Measurements from ENCODE around the gene ASNS.
A peak's percentile ranks its signal among the peaks of the same experiment; 100 is the strongest.
"Not testable (repeated sequence)": the region's sequence is repeated elsewhere in the genome, so short reads cannot be mapped to it uniquely, and the experiment has no call there.

ASNS gene, protein sequence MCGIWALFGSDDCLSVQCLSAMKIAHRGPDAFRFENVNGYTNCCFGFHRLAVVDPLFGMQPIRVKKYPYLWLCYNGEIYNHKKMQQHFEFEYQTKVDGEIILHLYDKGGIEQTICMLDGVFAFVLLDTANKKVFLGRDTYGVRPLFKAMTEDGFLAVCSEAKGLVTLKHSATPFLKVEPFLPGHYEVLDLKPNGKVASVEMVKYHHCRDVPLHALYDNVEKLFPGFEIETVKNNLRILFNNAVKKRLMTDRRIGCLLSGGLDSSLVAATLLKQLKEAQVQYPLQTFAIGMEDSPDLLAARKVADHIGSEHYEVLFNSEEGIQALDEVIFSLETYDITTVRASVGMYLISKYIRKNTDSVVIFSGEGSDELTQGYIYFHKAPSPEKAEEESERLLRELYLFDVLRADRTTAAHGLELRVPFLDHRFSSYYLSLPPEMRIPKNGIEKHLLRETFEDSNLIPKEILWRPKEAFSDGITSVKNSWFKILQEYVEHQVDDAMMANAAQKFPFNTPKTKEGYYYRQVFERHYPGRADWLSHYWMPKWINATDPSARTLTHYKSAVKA

DNA sequence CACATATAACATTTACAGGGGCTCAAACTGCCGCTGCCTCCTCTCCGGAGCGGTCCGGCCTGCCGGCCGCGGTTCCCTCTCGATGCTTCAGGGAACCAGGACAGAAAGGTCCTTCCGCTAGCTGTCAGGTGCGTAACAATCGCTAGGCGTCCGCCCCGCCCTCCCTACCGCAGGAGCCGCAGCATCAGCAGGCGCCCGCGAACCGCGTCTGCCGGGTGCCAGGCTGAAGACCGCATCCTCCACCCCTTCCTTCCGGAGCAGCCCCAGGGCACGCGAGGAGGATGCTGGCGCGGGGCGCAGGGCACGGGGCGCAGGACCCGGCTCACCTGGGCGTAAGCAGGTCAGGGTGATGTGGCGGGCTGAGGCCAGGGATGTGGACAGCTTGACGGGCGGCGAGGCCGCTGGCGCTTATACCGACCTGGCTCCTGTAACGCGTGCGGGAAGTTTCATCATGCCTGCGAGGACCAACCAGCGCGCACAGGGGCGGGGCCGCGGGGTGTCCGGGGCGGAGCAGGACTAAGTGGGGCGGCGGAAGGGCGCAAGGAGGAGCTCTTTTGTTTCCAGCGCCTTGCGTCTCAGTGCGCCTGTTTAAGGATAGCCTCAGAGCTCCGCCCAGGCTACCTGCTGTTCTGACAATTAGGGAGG, at the start of gene ASNS:
Gene ASNS (minus strand): TSS at position 384 of the 645 bp plus-strand sequence. CDS start 3,252 bp downstream, outside the sequence.
- DNase-seq = peak; percentile 60 to 87

DNA sequence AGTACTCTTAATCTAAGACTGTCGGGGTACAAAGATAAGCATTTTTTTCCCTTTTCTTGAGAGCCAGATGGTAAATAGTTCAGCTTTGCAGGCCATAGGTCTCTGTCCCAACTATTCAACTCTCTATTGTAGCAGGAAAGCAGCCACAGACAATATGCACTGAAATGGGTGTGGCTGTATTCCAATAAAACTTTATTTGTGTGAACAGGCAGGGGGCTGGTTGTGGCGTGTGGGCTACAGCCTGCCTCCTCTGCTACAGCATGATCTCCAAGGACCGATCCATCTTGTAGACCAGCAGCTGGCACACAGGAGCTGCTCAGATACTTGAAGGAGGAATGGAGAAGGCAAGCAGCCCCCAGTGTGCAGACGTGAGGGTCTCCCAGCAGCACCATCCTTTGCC, 49.0 kb upstream of the ASNS start:
- DNase-seq = not testable (repeated sequence)

DNA sequence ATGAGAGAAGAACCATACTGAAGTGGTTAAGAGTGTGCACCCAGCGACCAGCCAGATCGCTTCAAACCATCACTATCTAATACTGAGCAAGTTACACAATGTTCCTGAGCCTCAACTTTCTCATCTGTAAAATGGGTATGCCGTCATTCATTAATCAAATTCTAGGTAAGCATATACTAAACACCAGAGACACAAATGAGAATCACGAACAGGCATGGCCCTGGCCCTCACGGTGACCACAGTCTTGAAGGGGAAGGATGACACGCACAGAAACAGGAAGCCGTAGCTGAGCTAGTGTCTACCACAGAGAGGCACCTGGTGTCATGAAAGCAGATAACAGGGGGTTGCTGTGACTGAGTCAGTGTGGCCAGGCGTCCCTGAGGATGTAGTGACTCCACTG, 43.1 kb upstream of the ASNS start:
- not testable (repeated sequence) for DNase-seq

DNA sequence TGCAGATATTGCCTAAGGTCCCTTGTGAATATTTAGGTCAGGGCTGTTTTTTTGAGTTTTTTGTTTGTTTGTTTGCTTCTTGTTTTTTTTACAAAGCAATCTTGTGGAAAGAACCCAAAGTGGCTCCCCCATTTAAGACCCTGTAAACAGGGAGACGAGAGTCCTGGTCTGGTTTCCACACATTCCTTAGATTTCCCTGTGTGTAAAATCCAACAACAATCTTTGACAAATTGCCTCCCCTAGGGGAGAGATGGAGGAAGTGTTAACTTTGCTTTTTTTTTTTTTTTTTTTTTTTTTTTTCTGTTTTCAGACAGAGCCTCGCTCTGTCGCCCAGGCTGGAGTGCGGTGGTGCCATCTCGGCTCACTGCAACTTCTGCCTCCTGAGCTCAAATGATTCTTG, 40.1 kb upstream of the ASNS start:
- DNase-seq = not testable (repeated sequence)

DNA sequence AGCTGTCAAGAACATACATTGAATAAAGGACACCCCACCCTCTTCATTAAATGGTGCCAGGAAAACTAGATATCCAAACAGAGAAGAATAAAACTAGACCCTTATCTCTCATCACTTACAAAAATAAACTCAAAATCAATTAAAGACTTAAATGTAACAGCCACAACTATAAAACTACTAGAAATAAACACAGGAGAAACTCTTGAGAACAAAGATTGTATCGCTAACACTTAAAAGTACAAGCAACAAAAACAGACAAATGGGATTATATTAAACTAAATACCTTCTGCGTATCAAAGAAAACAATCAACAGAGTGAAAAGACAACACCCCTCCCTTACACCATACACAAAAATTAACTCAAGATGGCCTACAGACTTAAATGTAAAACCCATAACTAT, 24.7 kb upstream of the ASNS start:
- DNase-seq = not testable (repeated sequence)

DNA sequence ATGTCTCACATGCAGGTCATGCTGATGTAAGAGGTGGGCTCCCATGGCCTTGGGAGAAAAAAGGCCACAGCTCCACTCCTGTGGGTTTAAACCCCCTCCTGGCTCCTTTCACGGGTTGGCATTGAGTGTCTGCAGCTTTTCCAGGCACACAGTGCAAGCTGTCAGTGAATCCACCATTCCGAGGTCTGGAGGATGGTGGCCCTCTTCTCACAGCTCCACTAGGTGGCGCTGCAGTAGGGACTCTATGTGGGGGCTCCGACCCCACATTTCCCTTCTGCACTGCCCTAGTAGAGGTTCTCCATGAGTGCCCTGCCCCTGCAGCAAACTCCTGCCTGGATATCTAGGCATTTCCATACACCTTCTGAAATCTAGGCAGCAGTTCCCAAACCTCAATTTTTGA, 19.5 kb upstream of the ASNS start:
- DNase-seq = not testable (repeated sequence)

DNA sequence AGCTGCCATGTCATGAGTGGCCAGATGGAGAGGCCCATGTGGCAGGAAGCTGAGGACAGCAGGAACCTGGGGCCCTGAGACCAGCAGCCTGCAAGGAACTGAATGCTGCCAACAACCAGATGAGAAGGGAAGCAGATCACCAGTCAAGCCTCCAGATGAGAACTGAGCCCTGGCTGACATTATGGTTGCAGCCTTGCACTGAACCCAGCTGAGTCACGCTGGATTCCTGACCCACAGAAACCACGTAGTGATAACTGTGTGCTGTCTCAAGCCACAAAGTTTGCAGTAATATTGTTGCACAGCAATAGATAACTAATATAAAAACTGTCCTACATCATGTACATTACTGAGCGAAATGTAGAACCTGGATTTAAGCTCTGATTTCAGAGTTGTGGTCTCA, 7.3 kb upstream of the ASNS start:
- DNase-seq = not testable (repeated sequence)

DNA sequence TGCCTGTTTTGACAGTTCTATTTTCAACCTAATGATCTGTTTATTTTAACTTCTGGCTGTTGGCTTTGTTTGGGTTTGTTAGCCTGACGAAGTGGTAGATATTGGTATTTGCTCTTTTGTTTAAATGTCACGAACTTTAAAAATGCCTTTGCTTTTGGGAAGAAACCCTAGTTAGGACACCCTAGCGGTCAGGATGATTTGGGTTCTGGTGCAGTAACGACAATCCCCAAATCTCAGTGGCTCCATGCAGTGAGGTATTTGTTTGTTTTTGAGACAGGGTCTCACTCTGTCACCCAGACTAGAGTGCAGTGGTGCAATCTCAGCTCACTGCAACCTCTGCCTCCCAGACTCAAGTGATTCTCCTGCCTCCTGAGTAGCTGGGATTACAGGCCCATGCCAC, 2.7 kb upstream of the ASNS start:
- not testable (repeated sequence) for DNase-seq

DNA sequence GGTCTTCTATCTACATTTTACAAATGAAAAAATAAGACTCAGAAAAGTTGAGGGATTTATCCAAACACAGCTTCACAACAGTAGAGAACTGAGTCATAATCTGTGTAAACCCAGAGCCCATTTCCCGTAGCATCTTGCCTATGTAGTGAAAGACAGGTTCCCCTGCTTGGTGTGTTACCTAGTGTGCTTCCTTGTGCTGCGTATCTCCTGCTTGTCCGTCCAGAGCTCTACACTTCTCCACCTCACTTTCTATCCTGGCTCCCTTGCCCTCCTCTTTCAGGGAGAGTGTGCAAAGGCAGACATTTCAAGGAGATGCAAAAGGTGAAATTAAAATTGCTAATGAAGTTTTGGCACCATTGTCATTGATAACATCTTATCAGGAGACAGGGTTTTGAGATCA, 1.4 kb upstream of the ASNS start:
- DNase-seq = no peak

DNA sequence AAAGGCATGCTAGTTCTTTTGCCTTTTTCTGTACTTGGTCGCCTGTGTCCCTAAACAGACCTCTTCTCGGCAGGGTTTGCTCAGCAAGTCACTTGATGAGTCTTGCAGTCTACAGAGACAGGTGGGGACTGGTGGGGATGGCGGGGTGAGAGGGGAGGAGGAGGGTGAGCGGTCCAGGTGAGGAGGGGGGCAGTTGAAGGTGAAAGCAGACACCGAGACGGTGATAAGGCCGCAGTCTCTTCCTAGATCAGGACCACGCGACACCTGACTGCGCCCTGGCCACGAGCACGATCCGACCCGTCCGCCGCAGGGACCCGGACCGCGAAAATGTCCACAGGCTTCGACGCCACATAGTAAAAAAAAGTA, 566 bp downstream of the ASNS start:
- no peak for DNase-seq

DNA sequence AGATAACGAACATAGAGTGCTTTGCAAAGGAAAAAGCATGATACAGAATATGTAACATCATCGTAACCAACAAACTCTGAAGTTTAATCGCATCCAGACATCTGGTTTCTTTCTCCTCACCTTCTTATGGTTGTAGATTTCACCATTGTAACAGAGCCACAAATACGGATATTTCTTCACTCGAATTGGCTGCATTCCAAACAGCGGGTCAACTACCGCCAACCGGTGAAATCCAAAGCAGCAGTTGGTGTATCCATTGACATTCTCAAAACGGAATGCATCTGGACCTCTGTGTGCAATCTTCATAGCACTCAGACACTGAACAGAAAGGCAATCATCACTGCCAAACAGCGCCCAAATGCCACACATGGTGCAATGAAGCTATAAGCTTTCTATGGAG, 3.4 kb downstream of the ASNS start:
- DNase-seq = peak in 1 of 2 experiments; percentile 27

DNA sequence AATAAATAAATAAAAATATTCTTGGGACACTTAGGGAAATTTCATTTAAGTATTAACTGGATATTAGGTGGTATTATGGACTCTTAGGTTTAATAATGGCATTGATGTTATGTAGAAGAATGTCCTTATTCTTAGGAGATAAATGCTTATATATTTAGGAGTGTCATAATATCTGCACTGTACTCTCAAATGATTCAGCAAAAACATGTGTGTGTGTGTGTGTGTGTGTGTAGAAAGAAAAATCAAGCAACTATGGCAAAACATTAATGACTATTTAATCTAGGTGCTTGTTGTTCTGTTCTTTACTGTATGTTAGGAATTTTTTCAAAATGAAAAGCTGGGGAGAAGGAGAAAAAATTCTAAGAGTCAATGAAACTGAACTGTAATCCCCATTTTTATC, 3.9 kb downstream of the ASNS start:
- DNase-seq = no peak

DNA sequence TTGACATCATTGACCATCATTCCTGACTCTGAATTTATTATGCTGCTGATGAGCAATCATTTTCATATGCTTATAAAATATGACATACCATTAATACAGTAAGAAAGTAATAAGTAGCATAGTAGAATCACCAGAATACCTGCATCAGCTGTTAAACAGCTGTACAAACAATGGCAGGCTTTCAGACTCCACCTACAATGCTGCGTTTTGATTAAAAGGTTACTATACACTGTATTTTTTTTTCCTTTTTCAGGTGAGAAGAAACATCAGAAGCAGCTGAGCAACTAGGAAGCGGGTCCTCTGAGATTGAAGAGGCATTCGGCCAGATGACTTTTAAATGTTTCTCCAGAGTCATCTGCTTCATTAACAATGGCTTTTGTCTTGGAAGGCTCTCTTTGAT, 7.1 kb downstream of the ASNS start:
- DNase-seq = no peak

DNA sequence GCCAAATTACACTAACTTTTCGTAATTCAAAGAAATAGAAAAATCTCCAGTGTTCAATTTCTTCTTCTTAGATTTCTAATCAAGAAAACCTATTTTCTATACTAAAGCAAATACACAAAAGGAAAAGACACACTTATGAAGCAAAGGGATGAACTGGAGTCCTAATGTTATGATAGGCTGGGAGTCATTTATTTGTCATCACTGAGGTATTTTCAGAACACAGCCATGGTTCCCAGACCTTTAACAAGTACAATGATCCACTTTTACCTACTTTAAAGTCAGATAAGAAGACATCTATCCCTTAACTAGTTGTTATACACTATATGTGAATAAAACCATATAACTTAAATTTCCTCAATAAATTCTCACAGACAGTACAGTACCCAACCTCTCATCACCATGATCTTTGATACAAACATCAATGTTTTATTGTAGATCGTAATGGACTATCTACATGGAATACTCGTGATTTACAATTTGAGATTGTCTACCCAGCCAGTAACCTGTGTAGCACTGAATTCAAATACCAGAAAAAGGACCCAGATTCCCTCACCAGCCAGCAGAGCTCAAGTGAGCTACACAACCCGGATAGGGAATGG, 12.5 kb downstream of the ASNS start:
- DNase-seq = no peak

DNA sequence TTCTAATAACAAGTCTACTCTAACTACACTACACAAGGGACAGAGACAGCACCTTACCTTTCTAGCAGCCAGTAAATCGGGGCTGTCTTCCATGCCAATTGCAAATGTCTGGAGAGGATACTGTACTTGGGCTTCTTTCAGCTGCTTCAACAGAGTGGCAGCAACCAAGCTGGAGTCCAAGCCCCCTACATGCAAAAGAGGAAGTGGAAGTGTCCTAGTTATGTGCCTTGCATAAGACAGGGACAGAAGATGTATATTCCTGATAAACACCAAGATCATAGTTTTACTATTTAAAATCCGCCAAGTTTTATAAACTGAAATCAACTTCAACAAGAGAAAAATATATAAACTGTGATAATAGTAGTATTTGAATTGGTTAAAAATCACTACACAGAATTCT, 14.0 kb downstream of the ASNS start:
- DNase-seq = no peak

DNA sequence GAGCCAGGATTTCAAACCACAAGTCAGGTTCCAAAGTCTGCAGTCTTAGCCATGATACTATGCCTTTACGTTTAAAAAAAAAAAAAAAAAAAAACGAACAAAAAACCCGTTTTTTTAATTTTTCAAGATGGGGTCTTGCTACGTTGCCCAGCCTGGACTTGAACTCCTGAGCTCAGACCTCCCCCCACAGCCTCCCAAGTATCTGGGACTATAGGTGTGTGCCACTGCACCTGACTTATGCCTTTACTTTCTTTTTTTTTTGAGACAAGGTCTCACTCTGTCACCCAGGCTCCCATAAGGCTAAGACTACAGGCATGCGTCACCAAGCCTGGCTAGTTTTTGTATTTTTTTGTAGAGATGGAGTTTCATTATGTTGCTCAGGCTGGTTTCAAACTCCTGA, 14.7 kb downstream of the ASNS start:
- no peak for DNase-seq

DNA sequence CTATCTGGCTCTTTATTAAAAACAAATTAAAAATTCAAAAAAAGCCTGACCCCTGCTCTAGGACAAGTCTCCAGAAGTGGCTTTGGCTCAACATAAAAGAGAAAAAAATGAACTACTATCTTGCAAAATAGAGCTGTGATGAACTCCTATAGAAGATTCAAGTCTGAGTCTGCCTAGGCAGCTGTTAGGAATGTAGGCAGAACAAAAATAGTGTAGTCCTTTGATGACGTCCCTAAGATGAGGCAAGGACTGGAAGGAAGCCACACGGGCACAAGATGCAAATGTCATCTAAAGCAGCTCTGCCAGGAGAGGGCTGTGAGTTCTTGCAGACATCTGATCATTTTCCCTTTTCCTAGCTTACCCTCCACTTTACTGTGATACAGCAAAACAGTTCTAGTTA, 20.5 kb downstream of the ASNS start:
- DNase-seq = no peak

DNA sequence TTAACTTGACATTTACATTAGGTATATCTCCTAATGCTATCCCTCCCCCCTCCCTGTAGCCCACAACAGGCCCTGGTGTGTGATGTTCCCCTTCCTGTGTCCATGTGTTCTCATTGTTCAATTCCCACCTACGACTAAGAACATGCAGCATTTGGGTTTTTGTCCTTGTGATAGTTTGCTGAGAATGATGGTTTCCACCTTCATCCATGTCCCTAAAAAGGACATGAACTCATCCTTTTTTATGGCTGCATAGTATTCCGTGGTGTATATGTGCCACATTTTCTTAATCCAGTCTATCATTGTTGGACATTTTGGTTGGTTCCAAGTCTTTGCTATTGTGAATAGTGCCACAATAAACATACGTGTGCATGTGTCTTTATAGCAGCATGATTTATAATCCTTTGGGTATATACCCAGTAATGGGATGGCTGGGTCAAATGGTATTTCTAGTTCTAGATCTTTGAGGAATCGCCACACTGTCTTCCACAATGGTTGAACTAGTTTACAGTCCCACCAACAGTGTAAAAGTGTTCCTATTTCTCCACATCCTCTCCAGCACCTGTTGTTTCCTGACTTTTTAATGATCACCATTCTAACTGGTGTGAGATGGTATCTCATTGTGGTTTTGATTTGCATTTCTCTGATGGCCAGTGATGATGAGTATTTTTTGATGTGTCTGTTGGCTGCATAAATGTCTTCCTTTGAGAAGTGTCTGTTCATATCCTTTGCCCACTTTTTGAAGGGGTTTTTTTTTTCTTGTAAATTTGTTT, 21.8 kb downstream of the ASNS start:
- DNase-seq = not testable (repeated sequence)

DNA sequence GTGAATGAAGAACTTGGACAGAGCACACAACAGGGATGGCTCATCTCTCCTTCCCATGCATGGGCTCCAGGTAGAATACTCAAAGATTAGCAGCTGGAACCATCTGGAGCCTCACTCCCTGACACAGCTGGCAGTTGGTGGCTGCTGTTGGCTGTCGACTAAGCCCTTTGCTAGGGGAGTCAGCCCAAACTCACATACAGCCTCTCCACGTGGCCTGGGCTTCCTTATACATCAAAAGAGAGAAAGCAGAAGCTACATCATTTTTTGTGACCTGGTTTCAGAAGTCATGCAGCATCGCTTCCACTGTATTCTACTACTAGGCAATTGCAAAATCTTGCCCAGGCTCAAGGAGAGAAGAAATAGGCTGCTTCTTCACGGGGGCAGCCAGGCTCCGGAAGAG, 24.4 kb downstream of the ASNS start:
- no peak for DNase-seq

DNA sequence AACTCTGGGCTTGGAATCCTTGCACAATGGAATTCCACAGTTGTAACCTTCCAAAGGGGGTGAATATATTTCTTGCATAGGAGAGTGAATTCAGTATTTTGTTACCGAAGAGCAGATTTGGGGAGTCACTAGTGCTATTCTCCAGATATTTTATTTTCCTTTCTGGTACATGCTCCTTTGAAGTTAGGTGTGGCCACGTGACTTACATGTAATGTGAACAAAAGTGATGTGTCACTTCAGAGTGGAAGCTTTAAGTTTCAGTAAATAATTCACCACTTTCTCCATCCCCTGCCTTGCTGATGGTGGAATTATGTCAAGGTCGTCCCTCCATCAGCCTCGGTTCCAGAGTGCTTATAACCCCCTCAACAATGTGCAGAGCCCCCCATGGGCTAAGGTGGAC, 25.3 kb downstream of the ASNS start:
- no peak for DNase-seq

DNA sequence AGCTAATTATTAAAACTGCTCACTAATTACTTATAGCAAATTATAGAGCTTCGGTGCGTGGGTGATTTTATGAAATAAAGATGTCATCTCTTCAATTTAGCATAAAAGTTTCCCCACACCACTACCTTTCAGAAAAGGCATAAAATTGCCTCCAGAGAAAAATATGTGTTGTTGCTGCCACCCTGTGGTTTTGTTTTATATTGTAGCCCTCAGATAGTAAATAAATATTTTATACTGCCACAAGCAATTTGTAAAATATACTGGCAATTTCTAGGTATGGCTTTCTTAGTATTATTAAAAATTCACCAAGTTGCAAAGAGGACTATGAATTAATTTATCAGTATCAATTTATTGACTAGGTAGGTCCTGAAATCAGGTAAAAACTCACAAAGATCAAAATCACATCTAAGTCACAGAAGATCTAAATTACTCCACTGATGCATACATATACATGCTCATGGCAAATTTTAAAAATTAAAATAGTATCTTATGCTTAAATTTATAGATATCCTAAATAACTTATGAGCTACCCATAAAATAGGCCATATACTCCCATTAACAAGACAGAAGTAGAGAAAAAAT, 26.5 kb downstream of the ASNS start:
- DNase-seq = peak in 1 of 2 experiments; percentile 11

DNA sequence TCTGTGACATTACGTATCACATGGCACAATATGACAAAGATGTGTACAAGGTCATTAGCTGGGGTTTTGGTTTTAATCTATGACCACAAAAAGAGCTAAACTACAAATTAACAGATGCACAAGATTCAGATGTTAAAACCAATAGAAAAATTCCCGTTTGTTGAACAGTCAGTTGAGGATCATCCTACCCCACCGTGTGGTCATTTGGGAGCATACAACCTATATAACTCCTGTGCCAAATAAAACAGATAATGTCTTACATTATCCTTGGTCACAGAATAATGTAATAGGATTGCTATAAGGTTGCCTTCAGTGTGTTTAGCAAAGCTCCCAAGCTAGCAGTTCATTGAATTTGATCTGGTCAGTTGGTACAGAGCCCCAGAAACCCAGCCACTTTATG, 28.2 kb downstream of the ASNS start:
- DNase-seq = no peak
